ENCODE measurements around the gene MPG. TPM values are rescaled to one million over a fixed set of nuclear protein-coding genes. Genes with fewer than 3 reads are reported as not detected.

MPG gene
- total RNA-seq, 1 experiment from 2014 or later: 85.7 TPM

GRCh38 chr16:43294-43693 is 34.7 kb upstream of the MPG start:
- Histone ChIP-seq H3K4me1 (ENCODE audit: control insufficient read depth, insufficient read depth, low read length) (no peaks in the 10 kb centered on the region), H3K9me3 (ENCODE audit: control insufficient read depth, insufficient read depth, low read depth, low read length) (no peaks in the 10 kb centered on the region), H3K4me3 (ENCODE audit: low read depth in 2 of 2, low read length in 2 of 2) (no peak overlapping the region), H3K27ac (ENCODE audit: low read length) (no peak overlapping the region), H3K36me3 (ENCODE audit: control insufficient read depth, insufficient read depth, low read length) (peaks cover 14% of the 10 kb centered on the region), H3K27me3 (ENCODE audit: control insufficient read depth, insufficient read depth, low read length) (no peaks in the 10 kb centered on the region)
- POLR2A ChIA-PET: no interaction called here
- no peak for DNase-seq (ENCODE audit: low read depth, low spot score)
- CTCF ChIA-PET: no interaction called here
- TF ChIP-seq POLR2AphosphoS5 (IDR thresholded peaks at IDR 0.05; ENCODE audit: low read depth, low read length): no peak
- no peak for TF ChIP-seq SIN3A (IDR thresholded peaks at IDR 0.05; ENCODE audit: borderline replicate concordance, insufficient read depth, low read depth, low read length)
- TF ChIP-seq TCF7L2 (IDR thresholded peaks at IDR 0.05; ENCODE audit: low read depth, low read length): no peak
- TF ChIP-seq REST (IDR thresholded peaks at IDR 0.05; ENCODE audit: insufficient read depth in 1 of 2, low read depth in 2 of 2, low read length in 1 of 2): no peak
- TF ChIP-seq CTCF (IDR thresholded peaks at IDR 0.05): no peak
- intact Hi-C loops (cut with micrococcal nuclease; ENCODE audit: unreplicated experiment) (no loop called here), in situ Hi-C loops (cut with HindIII; ENCODE audit: low pct_unique_long_range_greater_than_20kb, low sequenced_read_pairs) (no loop called here)
- no TSS peak for BruUV-seq (replicated peaks)
- no peak for ATAC-seq

GRCh38 chr16:44655-45054 is 33.4 kb upstream of the MPG start:
- POLR2A ChIA-PET: no interaction called here
- Histone ChIP-seq H3K27me3 (ENCODE audit: control insufficient read depth, insufficient read depth, low read length) (no peaks in the 10 kb centered on the region), H3K36me3 (ENCODE audit: control insufficient read depth, insufficient read depth, low read length) (peaks cover 14% of the 10 kb centered on the region), H3K4me1 (ENCODE audit: control insufficient read depth, insufficient read depth, low read length) (no peaks in the 10 kb centered on the region), H3K27ac (ENCODE audit: low read length) (no peak overlapping the region), H3K9me3 (ENCODE audit: control insufficient read depth, insufficient read depth, low read depth, low read length) (no peaks in the 10 kb centered on the region), H3K4me3 (ENCODE audit: low read depth in 2 of 2, low read length in 2 of 2) (no peak overlapping the region)
- DNase-seq (ENCODE audit: low read depth, low spot score) (no peak), ATAC-seq (no peak)
- BruUV-seq (replicated peaks): TSS peak; percentile 47
- intact Hi-C loops (cut with micrococcal nuclease; ENCODE audit: unreplicated experiment): no loop called here
- in situ Hi-C loops (cut with HindIII; ENCODE audit: low pct_unique_long_range_greater_than_20kb, low sequenced_read_pairs): no loop called here
- CTCF ChIA-PET: no interaction called here
- TF ChIP-seq CTCF (IDR thresholded peaks at IDR 0.05) (no peak), TCF7L2 (IDR thresholded peaks at IDR 0.05; ENCODE audit: low read depth, low read length) (no peak), SIN3A (IDR thresholded peaks at IDR 0.05; ENCODE audit: borderline replicate concordance, insufficient read depth, low read depth, low read length) (no peak), REST (IDR thresholded peaks at IDR 0.05; ENCODE audit: insufficient read depth in 1 of 2, low read depth in 2 of 2, low read length in 1 of 2) (no peak), POLR2AphosphoS5 (IDR thresholded peaks at IDR 0.05; ENCODE audit: low read depth, low read length) (no peak)
